ENCODE data around the gene CELSR1. TPM values are rescaled to one million over a fixed set of nuclear protein-coding genes. Genes with fewer than 3 reads are reported as not detected.
A peak's percentile ranks its signal among the peaks of the same experiment; 100 is the strongest.

The CELSR1 gene
- total RNA-seq, 1 experiment from 2014 or later = 19.6 TPM

DNA sequence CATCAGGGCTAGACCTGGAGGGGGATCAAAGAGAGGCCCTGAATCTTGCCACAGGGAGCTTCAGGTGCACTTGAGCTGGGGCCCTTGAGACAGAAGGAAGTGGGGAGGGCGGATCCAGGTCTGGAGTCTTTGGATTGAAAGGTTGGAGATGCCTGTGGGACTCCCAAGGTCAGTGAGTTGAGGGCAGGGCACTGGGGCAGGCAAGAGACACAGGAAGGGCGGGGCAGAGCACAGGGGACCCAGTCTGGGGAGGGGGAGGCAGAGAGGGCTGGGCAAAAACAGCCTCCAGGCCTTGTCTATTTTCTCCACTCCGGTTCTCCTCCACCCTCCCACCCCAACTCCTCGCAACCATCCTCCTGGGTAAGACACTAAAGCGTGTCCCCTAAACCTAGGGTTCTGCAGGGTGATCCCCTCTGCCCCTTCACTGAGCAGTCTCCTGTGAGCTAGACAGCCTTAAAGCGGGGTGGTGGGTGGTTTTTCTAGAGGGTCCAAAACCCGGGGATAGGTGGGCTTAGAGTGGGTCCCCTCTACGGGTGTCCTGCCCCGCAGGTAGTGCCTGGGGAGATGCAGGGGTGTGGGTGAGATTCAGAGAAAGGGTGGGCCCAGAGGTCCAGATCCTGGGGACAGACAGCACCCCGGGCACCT lies 38.6 kb upstream of the CELSR1 start:
- Histone ChIP-seq H3K9me3 (ENCODE audit: control insufficient read depth in 1 of 2, insufficient read depth in 1 of 2, low read depth in 1 of 2, low read length in 2 of 2) (no peaks in the 10 kb centered on the region; a peak in 1 of 4 replicates), H2AFZ (ENCODE audit: low read depth, low read length, poor library complexity, severe bottlenecking) (no peak overlapping the region), H3K9ac (ENCODE audit: low read length) (peak overlapping the region; percentile 47), H3K4me2 (ENCODE audit: low read length) (peak overlapping the region; percentile 75), H3K36me3 (ENCODE audit: control insufficient read depth in 1 of 2, insufficient read depth in 2 of 2, low read length in 2 of 2) (no peaks in the 10 kb centered on the region), H3K4me1 (ENCODE audit: control insufficient read depth in 1 of 2, insufficient read depth in 2 of 2, low read length in 2 of 2) (peaks cover 37 to 50% of the 10 kb centered on the region in 2 experiments), H3K79me2 (ENCODE audit: insufficient read depth, low read length) (peaks cover 21% of the 10 kb centered on the region), H4K20me1 (ENCODE audit: insufficient read depth) (no peaks in the 10 kb centered on the region), H3K27ac (ENCODE audit: low read depth, low read length) (peak overlapping the region; percentile 65), H3K27me3 (ENCODE audit: insufficient read depth, low read length) (no peaks in the 10 kb centered on the region), H3K4me3 (replicated peaks in 1 of 2; ENCODE audit: low read depth in 1 of 2, low read length in 2 of 2) (peak overlapping the region in 1 of 2 experiments; percentile 18; a peak in 2 of 4 replicates), H3K9me2 (ENCODE audit: insufficient read depth) (no peaks in the 10 kb centered on the region)
- ATAC-seq (0 out of 2 replicates have a peak, but pooled peaks have one; percentile 9), DNase-seq (ENCODE audit: low read depth, low spot score) (no peak)
- ChIA-PET POLR2A (interaction anchor here (1.0 to 1.5 kb wide), 3 partner anchors 12 to 187 kb away, joined by 3 to 5 read pairs (median 4); partner anchors contain the start of gene TBC1D22A), CTCF (interaction anchor here (2.1 kb wide), 1 partner anchor 13 kb away, joined by 13 read pairs; no protein-coding TSS in a partner anchor), RAD21 (ENCODE audit: low non-redundant PET in 1 of 2, low total read pairs in 2 of 2, uncharacterized antibody in 2 of 2, unreplicated experiment in 2 of 2) (no interaction called here)
- intact Hi-C loops (cut with micrococcal nuclease) = no loop called here
- TF ChIP-seq ELF1 (IDR thresholded peaks at IDR 0.05; ENCODE audit: borderline replicate concordance, low read depth) (no peak), ZNF274 (IDR thresholded peaks at IDR 0.05; ENCODE audit: low read depth, low read length) (no peak), EZH2 (IDR thresholded peaks at IDR 0.05) (no peak), TCF7L2 (IDR thresholded peaks at IDR 0.05; ENCODE audit: borderline replicate concordance, extremely low read depth, insufficient read depth, insufficient read length) (peak; percentile 34)
- no TSS peak for BruUV-seq (replicated peaks)

DNA sequence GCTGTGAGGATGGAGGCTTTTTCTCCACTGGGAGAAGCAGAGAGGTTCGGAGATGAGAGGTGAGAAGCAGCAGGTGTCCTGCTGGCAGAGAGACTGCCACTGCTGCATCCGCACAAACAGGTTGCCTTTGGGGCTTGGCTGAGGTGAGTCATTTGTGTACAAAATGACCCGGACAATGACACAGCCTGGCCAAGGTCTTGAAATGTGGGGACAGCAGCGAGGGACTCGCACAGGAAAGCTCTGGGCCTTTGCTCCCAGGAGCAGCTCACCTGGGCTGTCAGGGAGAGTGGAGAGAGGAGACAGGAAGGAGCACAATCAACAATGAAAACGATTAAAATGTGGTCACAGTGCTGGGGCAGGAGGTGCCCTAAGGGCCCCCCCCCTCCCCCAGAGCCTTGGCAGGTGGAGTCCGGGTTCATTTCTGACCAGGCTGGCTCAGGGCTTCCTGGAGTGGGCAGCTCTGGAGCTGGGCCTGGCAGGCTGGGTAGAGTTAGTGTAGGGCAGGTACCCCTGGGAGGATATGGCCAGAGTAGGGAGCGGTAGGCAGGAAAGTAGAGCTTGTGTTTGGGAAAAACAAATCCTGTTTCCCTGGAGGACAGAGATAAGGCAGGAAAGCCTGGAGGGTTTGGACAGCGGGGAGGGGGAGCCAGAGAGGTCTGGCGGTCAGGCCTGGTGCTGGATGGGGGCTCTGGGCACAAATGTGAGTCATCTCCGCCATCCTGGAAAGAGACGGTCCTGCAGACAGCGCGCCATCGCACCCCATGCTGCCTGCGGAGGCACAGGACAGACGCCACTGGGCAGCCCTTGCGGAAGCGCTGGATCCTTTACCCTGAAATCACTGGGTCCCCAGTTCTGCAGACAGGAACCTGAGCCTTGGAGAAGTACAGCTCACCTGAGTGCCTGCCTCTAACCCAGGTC lies 37.8 kb upstream of the CELSR1 start:
- Histone ChIP-seq H3K9ac (ENCODE audit: low read length) (peak overlapping the region; percentile 47), H3K4me3 (replicated peaks in 1 of 2; ENCODE audit: low read depth in 1 of 2, low read length in 2 of 2) (peak overlapping the region in 1 of 2 experiments; percentile 24; a peak in 2 of 4 replicates), H3K9me3 (ENCODE audit: control insufficient read depth in 1 of 2, insufficient read depth in 1 of 2, low read depth in 1 of 2, low read length in 2 of 2) (no peaks in the 10 kb centered on the region; a peak in 1 of 4 replicates), H2AFZ (ENCODE audit: low read depth, low read length, poor library complexity, severe bottlenecking) (peak overlapping the region; percentile 74), H3K9me2 (ENCODE audit: insufficient read depth) (no peaks in the 10 kb centered on the region), H3K27ac (ENCODE audit: low read depth, low read length) (peak overlapping the region; percentile 65), H4K20me1 (ENCODE audit: insufficient read depth) (no peaks in the 10 kb centered on the region), H3K4me2 (ENCODE audit: low read length) (peak overlapping the region; percentile 75), H3K79me2 (ENCODE audit: insufficient read depth, low read length) (peaks cover 18% of the 10 kb centered on the region; the same call in 1 of the 2 replicates), H3K27me3 (ENCODE audit: insufficient read depth, low read length) (no peaks in the 10 kb centered on the region), H3K36me3 (ENCODE audit: control insufficient read depth in 1 of 2, insufficient read depth in 2 of 2, low read length in 2 of 2) (no peaks in the 10 kb centered on the region), H3K4me1 (ENCODE audit: control insufficient read depth in 1 of 2, insufficient read depth in 2 of 2, low read length in 2 of 2) (peaks cover 34 to 48% of the 10 kb centered on the region in 2 experiments)
- POLR2A ChIA-PET = interaction anchor here (0.8 to 1.5 kb wide), 4 partner anchors 11 to 188 kb away, joined by 3 to 5 read pairs (median 4); partner anchors contain the start of gene TBC1D22A
- no TSS peak for BruUV-seq (replicated peaks)
- intact Hi-C loops (cut with micrococcal nuclease) = no loop called here
- RAD21 ChIA-PET (ENCODE audit: low non-redundant PET in 1 of 2, low total read pairs in 2 of 2, uncharacterized antibody in 2 of 2, unreplicated experiment in 2 of 2) = no interaction called here
- CTCF ChIA-PET = interaction anchor here (2.1 kb wide), 1 partner anchor 12 kb away, joined by 13 read pairs; no protein-coding TSS in a partner anchor
- peak; percentile 46 for DNase-seq (ENCODE audit: low read depth, low spot score)
- no peak for TF ChIP-seq TCF7L2 (IDR thresholded peaks at IDR 0.05; ENCODE audit: borderline replicate concordance, extremely low read depth, insufficient read depth, insufficient read length)
- TF ChIP-seq SP1 (IDR thresholded peaks at IDR 0.05; ENCODE audit: low read depth) = peak; percentile 61
- TF ChIP-seq CBX3 (IDR thresholded peaks at IDR 0.05; ENCODE audit: low read depth) = 0 out of 2 replicates have a peak, but pooled peaks have one; percentile 45
- TF ChIP-seq, protein P1, sequence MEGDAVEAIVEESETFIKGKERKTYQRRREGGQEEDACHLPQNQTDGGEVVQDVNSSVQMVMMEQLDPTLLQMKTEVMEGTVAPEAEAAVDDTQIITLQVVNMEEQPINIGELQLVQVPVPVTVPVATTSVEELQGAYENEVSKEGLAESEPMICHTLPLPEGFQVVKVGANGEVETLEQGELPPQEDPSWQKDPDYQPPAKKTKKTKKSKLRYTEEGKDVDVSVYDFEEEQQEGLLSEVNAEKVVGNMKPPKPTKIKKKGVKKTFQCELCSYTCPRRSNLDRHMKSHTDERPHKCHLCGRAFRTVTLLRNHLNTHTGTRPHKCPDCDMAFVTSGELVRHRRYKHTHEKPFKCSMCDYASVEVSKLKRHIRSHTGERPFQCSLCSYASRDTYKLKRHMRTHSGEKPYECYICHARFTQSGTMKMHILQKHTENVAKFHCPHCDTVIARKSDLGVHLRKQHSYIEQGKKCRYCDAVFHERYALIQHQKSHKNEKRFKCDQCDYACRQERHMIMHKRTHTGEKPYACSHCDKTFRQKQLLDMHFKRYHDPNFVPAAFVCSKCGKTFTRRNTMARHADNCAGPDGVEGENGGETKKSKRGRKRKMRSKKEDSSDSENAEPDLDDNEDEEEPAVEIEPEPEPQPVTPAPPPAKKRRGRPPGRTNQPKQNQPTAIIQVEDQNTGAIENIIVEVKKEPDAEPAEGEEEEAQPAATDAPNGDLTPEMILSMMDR (IDR thresholded peaks at IDR 0.05 in 2 of 3, conservative IDR thresholded peaks at IDR 0.05 in 1 of 3; ENCODE audit: borderline replicate concordance in 1 of 3, insufficient read depth in 1 of 3, low read depth in 2 of 3, low read length in 2 of 3) = no peak
- TF ChIP-seq JUND (IDR thresholded peaks at IDR 0.05) = peak; percentile 80
- TF ChIP-seq FOSL1 (IDR thresholded peaks at IDR 0.05; ENCODE audit: low read depth) = peak; percentile 79
- TF ChIP-seq ZBTB33 (IDR thresholded peaks at IDR 0.05; ENCODE audit: extremely low read depth, insufficient replicate concordance, low read length) = no peak
- TF ChIP-seq POLR2AphosphoS5 (IDR thresholded peaks at IDR 0.05; ENCODE audit: low read depth, low read length) = peak; percentile 27; the same call in 1 of the 2 replicates
- no peak for TF ChIP-seq EZH2 (IDR thresholded peaks at IDR 0.05)
- TF ChIP-seq SIN3A (IDR thresholded peaks at IDR 0.05; ENCODE audit: low read depth) = no peak
- peak; percentile 62 for ATAC-seq
